ENCODE data around the gene TMCC1.

- TF ChIP-seq CTCF (IDR thresholded peaks at IDR 0.05) (no peak), POLR2A (IDR thresholded peaks at IDR 0.05) (no peak)
Measured at GRCh38 chr3:129913618-129914017, 20.1 kb upstream of the TMCC1 start.

Data from right lobe of liver (tissue), 4 donors.